ENCODE data around the gene UFSP2.

The UFSP2 gene

GRCh38 chr4:185426960-185427688 lies 1.4 kb upstream of the UFSP2 start:
- no peak for DNase-seq (ENCODE audit: low read depth)

- peak; percentile 26 for DNase-seq (ENCODE audit: low read depth)
Measured at GRCh38 chr4:185424905-185425646, 688 bp downstream of the UFSP2 start.

DNA sequence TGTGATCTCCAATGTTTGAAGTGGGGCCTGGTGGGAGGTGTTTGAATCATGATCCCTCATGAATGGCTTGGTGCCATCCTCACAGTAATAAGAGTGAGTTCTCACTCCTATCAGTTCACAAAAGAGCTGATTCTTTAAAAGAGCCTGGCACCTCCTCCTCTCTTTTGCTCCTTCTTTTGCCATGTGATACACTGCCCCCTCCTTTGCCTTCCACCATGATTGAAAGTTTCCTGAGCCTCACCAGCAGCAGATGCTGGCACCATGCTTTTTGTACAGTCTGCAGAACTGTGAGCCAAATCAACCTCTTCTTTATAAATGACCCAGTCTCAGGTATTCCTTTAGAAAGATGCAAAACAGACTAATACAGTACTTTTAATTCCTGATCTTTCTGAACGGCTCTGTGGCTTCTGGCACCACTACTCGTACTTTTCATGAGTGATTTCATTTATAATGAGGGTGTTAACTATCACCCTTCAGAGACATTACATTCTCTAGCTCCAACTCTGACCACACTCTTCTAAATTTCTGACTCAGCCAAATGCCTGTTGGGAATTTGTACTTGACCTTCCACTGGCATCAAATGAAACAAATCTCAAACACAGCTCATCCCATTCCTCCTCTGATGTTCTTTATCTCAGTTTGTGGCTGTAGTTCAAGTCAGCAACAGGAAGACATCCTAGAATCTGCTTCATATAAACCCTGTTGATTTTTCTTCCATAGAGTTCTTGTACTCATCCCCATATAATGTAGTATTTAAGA lies 4.2 kb downstream of the UFSP2 start:
- DNase-seq (ENCODE audit: low read depth), result peak; percentile 47

- DNase-seq (ENCODE audit: low read depth), result no peak
Measured at GRCh38 chr4:185416955-185417354, 8.8 kb downstream of the UFSP2 start.

DNA sequence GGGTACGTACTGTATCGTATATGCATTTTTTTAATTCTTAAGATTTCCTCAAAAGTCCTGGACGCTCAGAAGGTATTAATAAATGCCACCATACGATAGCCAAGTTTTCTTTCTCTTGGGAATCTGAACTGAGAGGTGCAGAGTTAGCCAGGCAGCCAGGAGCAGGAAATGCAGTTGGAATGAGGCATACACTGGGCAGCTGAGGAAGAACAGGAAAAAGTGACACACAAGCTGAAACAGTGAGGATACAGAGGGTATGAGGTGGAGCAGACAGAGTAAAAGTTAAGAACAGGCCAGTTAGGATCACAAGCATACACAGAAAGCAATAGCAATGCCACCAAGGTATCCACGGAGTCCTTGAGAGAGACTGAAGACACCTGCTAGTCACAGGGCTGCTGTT lies 13.4 kb downstream of the UFSP2 start:
- DNase-seq (ENCODE audit: low read depth), result no peak

- DNase-seq (ENCODE audit: low read depth), result no peak
Measured at GRCh38 chr4:185411849-185412248, 13.9 kb downstream of the UFSP2 start.

DNA sequence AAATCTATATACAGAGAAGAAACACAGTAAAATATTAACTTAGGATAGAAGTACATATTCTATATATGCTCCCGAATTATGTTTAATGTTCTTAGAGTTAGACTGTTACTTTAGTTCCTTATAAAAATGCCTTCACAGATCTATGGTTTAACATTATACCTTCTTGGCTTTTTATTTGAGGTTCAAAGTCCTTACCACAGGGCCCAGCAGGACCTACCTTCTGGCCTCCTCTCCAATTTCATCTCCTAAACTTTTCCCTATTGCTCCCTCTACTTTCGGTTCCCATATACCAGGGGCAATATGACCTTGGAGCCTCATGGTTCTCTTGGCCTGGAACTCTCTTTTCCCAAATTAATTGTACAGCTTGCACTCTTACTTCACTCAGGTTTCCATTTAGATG lies 17.3 kb downstream of the UFSP2 start:
- DNase-seq (ENCODE audit: low read depth), result no peak

DNA sequence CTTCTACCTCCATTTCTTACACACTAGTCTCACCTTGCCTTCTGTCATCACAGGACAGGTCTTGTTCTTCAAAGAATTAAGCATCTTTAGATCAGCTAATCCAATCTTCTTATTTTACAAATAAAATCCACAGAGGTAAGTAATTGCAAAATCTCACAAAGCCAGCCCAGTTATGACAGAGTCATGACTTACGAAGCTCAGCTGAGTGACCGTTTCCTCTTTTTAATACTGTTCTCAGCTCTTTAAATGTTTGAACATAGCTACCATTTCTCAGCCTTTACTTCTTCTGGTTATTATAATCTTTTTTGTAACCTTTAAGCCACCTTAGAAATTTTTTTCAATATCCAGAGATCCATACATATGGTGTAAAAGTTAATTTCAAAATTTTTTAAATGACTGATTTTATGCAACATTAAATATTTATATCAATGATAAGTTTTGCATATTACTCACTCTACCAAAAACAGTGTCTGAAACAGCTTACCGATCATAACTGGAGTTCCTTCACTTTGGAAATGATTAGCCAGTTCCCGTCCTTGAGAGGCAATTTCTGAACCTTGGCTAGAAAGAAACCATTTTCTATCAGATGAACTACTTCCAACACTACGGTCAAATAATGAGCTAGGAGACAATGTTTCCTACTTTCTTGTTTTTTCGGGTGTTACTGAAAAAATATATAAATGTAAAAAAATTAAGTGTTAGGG lies 20.3 kb downstream of the UFSP2 start:
- no peak for DNase-seq (ENCODE audit: low read depth)

GRCh38 chr4:185404031-185404430 lies 21.7 kb downstream of the UFSP2 start:
- no peak for DNase-seq (ENCODE audit: low read depth)

- DNase-seq (ENCODE audit: low read depth), result no peak
Measured at GRCh38 chr4:185399466-185399865, 26.3 kb downstream of the UFSP2 start.

DNA sequence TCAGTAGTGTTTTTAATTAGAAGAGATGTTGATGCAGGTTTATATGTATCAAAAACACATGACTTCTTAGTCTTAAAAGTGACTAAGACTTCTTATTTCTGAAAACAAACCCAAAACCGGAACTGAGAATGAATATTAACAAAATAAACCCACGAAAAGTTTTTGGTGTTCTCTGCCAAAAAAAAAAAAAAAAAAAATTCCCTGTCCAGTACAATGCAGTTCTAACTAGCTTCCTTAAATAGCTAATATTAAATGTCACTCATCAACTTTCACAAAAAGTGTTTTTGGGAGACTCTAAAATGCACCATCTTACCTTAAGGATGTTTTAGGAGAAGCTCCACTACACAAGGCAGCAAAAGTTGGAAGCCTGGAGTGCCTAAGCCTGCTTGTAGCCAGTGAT lies 27.1 kb downstream of the UFSP2 start:
- DNase-seq (ENCODE audit: low read depth), result no peak

GRCh38 chr4:185396724-185397385 lies 28.9 kb downstream of the UFSP2 start, which contains the start of gene ANKRD37:
ANKRD37 (plus strand) TSS chr4:185396841; CDS start chr4:185396924, 83 bp downstream.
- DNase-seq (ENCODE audit: low read depth), result no peak

DNA sequence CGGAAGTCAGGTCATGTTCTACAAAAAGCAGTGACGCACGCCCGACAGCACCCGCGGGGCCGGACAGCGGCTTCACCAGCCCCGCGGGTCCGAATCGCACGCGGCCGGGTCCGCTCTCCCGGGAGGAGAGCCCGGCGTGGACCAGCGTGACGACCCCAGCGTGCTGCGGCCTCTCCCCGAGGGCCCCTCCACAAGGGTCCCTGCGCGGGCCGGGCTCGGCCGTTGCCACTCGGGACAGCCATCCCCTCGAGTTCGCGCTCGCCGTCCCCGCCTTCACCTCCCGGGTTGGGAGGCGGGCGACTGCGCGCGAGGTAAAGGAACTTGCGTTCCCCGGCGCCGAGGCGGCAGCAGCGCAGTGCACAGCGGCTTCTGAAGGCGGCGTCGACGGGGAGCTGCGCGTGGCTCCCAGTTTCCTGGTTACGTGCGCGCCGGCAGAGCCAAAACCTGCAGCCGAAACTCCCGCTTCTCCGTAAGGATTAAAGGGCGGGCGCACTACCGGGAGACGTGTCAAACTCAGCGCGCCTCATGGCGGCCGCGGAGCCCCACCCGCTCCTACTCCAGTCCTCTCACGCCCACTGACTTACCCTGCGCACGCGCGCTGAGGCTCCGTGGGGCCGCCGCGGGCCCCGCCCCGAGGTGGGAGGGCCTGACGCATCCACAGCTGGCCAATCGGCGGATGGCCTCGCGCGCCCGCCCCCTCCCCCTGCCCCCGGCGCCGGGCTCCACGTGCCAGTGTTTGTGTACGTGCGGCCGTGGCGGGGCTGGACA lies 29.6 kb downstream of the UFSP2 start:
- peak; percentile 80 for DNase-seq (ENCODE audit: low read depth)

DNA sequence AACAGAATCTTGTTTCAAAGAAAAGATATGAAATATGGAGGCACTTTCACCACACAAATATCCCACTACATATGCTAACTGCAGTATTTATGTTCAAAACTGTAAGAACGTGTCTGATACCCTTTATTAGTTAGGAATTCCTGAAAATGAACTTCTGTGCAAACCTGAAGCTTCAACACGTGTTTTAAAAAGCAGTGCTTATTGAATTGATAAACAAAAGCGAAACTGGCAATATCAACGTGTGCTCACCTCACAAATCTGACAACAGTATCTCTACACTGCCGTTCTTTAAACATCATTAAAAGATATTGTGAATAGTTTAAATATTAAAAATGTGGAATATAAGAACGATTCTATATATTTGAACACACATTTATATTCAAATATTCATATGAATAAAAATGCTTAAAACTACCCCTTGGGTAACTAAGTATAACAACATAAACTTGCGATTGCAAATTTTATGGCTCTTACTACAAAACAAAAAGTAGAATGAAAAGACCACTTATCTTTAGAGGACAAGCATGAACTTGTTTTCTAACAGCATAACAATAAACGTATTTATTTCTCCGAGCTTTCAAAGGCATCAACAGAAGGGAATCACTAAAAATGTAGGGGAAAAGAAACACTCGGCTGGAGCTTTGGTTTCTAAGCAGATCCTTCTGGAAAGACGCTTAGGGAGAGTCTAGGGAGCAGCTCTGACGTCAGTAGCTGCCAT lies 30.4 kb downstream of the UFSP2 start, which contains the start of gene LRP2BP:
Gene LRP2BP (minus strand): TSS at position 687 of the 718 bp plus-strand sequence. CDS start 17,738 bp downstream, outside the sequence.
- no peak for DNase-seq (ENCODE audit: low read depth)

DNA sequence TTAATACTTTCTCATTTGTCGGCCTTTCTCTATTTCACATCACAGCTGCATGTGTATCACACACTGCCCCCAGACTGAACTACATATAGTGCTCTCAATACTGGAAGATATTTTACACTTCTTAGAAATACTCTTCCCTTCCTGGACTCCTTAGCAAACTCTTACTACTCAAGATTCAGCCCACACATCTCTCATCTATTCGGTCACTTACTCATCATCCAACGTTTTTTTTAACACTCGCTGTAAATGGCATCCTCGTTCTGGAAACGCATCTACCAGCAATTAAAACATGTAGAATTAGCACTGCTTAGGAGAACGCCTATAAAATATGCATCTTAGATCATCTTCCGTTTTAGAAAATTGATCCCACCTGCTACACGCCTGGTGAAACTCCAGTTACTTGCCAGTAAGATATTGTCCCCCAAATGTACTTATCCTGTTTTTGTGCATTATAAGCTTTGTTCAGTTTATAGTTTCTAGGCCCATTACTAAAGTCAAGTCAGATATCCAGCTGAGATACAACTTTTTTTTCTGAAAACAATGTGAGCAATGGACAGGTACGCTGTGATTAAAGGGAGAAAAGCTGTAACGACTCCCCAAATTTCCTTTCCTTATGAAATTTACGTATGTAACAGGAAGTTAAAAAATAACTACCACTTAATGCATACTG lies 31.1 kb downstream of the UFSP2 start:
- DNase-seq (ENCODE audit: low read depth), result no peak

GRCh38 chr4:185392156-185392555 lies 33.6 kb downstream of the UFSP2 start:
- DNase-seq (ENCODE audit: low read depth), result no peak

- no peak for DNase-seq (ENCODE audit: low read depth)
Measured at GRCh38 chr4:185390941-185391340, 34.8 kb downstream of the UFSP2 start.

GRCh38 chr4:185387957-185388356 lies 37.8 kb downstream of the UFSP2 start:
- no peak for DNase-seq (ENCODE audit: low read depth)

GRCh38 chr4:185384930-185385331 lies 40.8 kb downstream of the UFSP2 start:
- no peak for DNase-seq (ENCODE audit: low read depth)
